Peyer's patch (tissue), 4 donors: ENCODE measurements around the gene BANK1. TPM values are rescaled to one million over a fixed set of nuclear protein-coding genes. Genes with fewer than 3 reads are reported as not detected.

Experiments
- DNase-seq, 3 donors: peaks; one replicate each; pipeline ENCODE4 v3.0.0-alpha.2; 2017 to 2019
- H3K27ac ChIP-seq, 4 donors: fragments of 200-600 bp; sonication (generic); one replicate each; pipeline ENCODE4 v1.5.1; 2016 to 2019
- H3K27me3 ChIP-seq, 2 donors: fragments of 200-600 bp; sonication (generic); one replicate each; pipeline ENCODE4 v1.5.1; 2019
- H3K36me3 ChIP-seq, 3 donors: fragments of 200-600 bp; sonication (generic); one replicate each; pipeline ENCODE4 v1.5.1; 2016 to 2019
- H3K4me1 ChIP-seq, 4 donors: fragments of 200-600 bp; sonication (generic); one replicate each; pipeline ENCODE4 v1.5.1; 2016 to 2019
- H3K4me3 ChIP-seq, 4 donors: fragments of 200-600 bp; sonication (generic); 1 replicate in 3 of 4; 2 replicates in 1 of 4; pipeline ENCODE4 v1.5.1; 2016 to 2019; ENCODE audit warnings: mild to moderate bottlenecking in 1 of 4
- H3K9me3 ChIP-seq, 4 donors: fragments of 200-600 bp; sonication (generic); one replicate each; pipeline ENCODE4 v1.5.1; 2016 to 2019; ENCODE audit warnings: mild to moderate bottlenecking in 1 of 4
- POLR2A ChIP-seq, 2 donors: fragments of 450-650 bp; IDR thresholded peaks; one replicate each; pipeline ENCODE4 v1.5.1; 2017; ENCODE audit warnings: antibody characterized with exemption in 2 of 2, mild to moderate bottlenecking in 2 of 2, moderate library complexity in 2 of 2
- total RNA-seq, 4 donors: library from RNA; depleted of rRNA; stranded (reverse); fragments of >200 nt; gene quantifications; one replicate each; pipeline ENCODE4 v1.1.0, GENCODE V29; 2016
- TF ChIP-seq, protein P1 (sequence below), 6 experiments: fragments of 450-650 bp in 4 of 6; fragments of 200-600 bp in 2 of 6; sonication (generic) in 1 of 6; IDR thresholded peaks; one replicate each; pipeline ENCODE4 v1.5.1; 2017 to 2019; ENCODE audit warnings: antibody characterized with exemption in 6 of 6, mild to moderate bottlenecking in 3 of 6, moderate library complexity in 1 of 6

The BANK1 gene
- total RNA-seq, 4 donors from 2014 or later, result 0.53 to 351 (median 7.9) TPM

DNA sequence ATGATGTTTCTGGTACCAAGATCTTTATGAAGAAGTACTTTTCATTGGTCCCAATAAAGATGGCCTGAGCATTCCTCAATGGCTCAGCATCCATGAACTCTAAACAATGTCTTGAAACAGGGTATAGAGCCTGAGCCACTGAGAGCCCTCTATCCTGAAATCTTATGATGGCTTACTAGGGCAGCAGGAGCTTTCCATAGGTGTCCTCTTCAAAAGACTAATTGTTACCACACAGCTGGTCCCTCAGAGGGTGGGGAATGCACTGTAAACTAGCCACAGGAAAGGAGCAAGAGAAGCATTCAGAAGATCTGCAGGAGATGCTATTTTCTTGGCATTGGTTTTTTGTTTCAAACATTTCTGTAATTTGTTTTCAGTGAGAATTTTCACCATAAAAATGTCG is 5.6 kb upstream of the BANK1 start:
- no peaks in the 10 kb centered on the region for H3K36me3 ChIP-seq
- TF ChIP-seq POLR2A (IDR thresholded peaks at IDR 0.05), result no peak
- TF ChIP-seq, protein P1, sequence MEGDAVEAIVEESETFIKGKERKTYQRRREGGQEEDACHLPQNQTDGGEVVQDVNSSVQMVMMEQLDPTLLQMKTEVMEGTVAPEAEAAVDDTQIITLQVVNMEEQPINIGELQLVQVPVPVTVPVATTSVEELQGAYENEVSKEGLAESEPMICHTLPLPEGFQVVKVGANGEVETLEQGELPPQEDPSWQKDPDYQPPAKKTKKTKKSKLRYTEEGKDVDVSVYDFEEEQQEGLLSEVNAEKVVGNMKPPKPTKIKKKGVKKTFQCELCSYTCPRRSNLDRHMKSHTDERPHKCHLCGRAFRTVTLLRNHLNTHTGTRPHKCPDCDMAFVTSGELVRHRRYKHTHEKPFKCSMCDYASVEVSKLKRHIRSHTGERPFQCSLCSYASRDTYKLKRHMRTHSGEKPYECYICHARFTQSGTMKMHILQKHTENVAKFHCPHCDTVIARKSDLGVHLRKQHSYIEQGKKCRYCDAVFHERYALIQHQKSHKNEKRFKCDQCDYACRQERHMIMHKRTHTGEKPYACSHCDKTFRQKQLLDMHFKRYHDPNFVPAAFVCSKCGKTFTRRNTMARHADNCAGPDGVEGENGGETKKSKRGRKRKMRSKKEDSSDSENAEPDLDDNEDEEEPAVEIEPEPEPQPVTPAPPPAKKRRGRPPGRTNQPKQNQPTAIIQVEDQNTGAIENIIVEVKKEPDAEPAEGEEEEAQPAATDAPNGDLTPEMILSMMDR (IDR thresholded peaks at IDR 0.05), result no peak
- no peak for DNase-seq
- H3K4me1 ChIP-seq, result no peaks in the 10 kb centered on the region
- no peaks in the 10 kb centered on the region for H3K9me3 ChIP-seq
- H3K27me3 ChIP-seq, result no peaks in the 10 kb centered on the region
- H3K27ac ChIP-seq, result no peak overlapping the region
- no peak overlapping the region for H3K4me3 ChIP-seq

DNA sequence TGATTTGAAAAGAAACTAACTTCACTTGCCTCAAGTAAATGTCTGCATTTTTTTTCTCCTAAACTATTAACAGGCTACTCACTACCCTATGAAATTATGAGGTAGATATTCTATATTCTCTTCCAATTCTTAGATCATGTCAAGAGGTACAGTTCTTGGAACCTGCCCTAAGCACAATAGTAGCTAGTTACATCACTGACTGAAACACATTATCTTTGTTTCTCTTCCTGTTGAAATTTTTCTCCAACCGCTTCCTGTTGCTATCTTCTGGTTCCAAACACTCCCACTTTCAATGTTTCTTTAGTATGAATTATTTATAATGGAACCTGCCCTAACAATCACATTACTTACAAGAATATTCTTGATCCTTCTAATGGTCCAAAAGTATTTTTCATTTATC is 5.0 kb upstream of the BANK1 start:
- peaks cover 0 to 2% (median 0%) of the 10 kb centered on the region in 4 donors for H3K4me1 ChIP-seq
- no peak for TF ChIP-seq POLR2A (IDR thresholded peaks at IDR 0.05)
- TF ChIP-seq, protein P1 (IDR thresholded peaks at IDR 0.05), result no peak
- H3K36me3 ChIP-seq, result no peaks in the 10 kb centered on the region
- DNase-seq, result no peak
- H3K27ac ChIP-seq, result no peak overlapping the region
- H3K9me3 ChIP-seq, result no peaks in the 10 kb centered on the region
- no peaks in the 10 kb centered on the region for H3K27me3 ChIP-seq
- H3K4me3 ChIP-seq, result no peak overlapping the region

DNA sequence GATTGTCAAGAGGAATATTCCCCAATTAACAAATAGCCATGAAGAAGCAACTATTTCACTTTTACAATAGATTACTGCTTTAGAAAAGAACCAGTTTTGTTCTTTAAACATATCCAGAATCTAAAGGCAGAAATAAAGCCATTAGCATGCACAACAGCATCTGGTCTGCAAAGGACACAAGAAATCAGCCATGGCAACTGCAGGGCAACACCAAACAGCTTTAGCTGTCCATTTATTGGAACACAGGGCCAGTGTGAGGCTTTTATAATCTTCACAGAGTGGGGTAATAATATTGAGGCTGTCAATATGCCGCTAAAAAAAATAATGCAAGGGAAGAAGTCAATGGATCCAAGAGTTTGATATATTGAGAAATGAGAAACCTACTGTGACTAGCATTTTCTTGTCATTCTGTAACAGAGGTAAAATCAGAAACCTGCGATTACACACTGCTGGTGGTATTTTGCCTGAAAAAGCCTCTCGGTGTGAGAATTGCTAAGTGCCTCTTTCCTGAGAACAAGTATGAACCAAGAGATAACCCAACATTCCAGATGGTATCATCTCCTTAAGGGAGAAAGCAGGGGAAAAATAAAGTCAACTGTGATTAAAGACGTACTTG is 2.7 kb upstream of the BANK1 start:
- Histone ChIP-seq H3K36me3 (no peaks in the 10 kb centered on the region), H3K27me3 (no peaks in the 10 kb centered on the region), H3K27ac (no peak overlapping the region), H3K4me3 (no peak overlapping the region), H3K9me3 (no peaks in the 10 kb centered on the region), H3K4me1 (peaks cover 0 to 6% (median 0%) of the 10 kb centered on the region in 4 donors)
- no peak for TF ChIP-seq POLR2A (IDR thresholded peaks at IDR 0.05)
- no peak for DNase-seq

DNA sequence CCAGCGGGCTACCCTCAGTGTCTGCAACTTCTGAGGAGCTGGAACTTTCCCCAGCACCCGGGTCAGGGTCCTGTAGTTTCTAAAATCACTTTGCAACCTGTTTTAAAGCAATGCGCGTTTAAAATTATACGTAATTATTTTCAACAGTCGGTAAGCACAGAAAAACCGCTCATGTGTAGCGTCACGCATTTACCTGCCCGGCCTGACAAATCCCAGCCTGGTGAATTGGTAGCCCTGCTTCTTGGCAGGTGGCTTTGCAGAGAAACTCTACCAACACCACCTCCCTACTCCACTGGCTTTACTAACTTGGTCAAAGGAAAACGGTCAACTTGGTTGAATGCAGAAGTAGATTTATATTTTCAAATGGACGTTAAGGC is 640 bp downstream of the BANK1 start:
- TF ChIP-seq, protein P1 (IDR thresholded peaks at IDR 0.05), result no peak
- no peak for TF ChIP-seq POLR2A (IDR thresholded peaks at IDR 0.05)
- peak in 2 of 3 donors; percentile 55 to 65 for DNase-seq
- H3K4me1 ChIP-seq, result peaks cover 0 to 6% (median 0%) of the 10 kb centered on the region in 4 donors
- no peaks in the 10 kb centered on the region for H3K9me3 ChIP-seq
- H3K36me3 ChIP-seq, result no peaks in the 10 kb centered on the region
- peak overlapping the region in 3 of 4 donors; percentile 10 to 94 (median 86) for H3K27ac ChIP-seq
- H3K27me3 ChIP-seq, result no peaks in the 10 kb centered on the region
- H3K4me3 ChIP-seq, result peak overlapping the region; percentile 65 to 76 (median 68)

DNA sequence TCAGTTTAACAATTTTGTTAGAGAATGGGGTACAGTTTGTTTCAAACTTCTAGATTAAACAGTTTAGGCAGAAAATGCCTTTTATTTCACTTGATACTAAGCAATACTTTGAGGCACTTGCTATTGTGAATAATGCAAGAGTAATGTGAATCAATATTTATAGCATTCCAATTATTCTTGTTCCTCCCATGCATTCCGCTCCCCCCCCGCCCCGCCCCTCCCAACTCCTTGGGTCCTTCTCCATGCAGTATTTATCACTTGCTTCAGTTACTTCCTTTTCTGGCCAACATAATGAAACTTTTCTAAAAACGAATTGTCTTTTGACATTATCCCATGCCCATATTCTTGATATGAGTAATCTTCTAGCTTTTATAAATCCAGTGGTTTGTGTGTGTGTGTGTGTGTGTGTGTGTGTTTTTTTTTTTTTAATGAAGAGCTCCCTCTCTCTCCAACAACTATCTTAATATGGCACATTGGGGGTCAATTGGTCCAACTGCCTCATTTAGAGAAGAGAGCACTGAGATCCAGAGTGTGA is 1.6 kb downstream of the BANK1 start:
- TF ChIP-seq, protein P1 (IDR thresholded peaks at IDR 0.05), result no peak
- no peak for TF ChIP-seq POLR2A (IDR thresholded peaks at IDR 0.05)
- Histone ChIP-seq H3K4me3 (peak overlapping the region in 2 of 4 donors; percentile 70 to 76), H3K9me3 (no peaks in the 10 kb centered on the region), H3K36me3 (no peaks in the 10 kb centered on the region), H3K4me1 (peaks cover 0 to 6% (median 0%) of the 10 kb centered on the region in 4 donors), H3K27ac (peak overlapping the region in 2 of 4 donors; percentile 86 to 94), H3K27me3 (no peaks in the 10 kb centered on the region)
- no peak for DNase-seq

DNA sequence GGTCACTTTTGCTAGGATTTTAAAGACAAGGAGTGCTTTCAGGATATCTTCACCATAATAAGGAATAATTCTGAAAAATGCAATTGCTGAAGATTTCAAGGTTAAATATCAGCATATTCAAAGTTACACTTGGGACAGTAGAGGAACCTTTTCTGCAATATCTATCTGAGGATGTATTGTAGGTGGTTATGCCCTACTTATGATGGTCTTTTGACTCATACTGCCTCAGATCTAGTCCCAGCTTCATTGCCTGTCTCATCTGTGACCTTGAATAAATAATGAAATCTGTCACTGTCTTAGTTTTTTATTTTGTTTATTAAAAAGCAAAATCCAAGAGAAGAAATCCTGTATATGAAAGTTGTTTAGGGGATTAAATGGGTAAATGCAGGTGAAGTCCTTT is 2.9 kb downstream of the BANK1 start:
- Histone ChIP-seq H3K4me3 (peak overlapping the region in 1 of 4 donors; percentile 70), H3K9me3 (no peaks in the 10 kb centered on the region), H3K27ac (peak overlapping the region in 2 of 4 donors; percentile 2 to 94), H3K4me1 (peaks cover 0 to 6% (median 0%) of the 10 kb centered on the region in 4 donors), H3K36me3 (no peaks in the 10 kb centered on the region), H3K27me3 (no peaks in the 10 kb centered on the region)
- no peak for TF ChIP-seq POLR2A (IDR thresholded peaks at IDR 0.05)
- TF ChIP-seq, protein P1 (IDR thresholded peaks at IDR 0.05), result no peak
- DNase-seq, result no peak
